Liver (tissue), 3 donors: ENCODE measurements around the gene ITPKB.

Experiments
- ATF3 ChIP-seq: IDR thresholded peaks from 2 replicates; pipeline ENCODE4 v1.6.1; 2016; ENCODE audit warnings: antibody characterized with exemption
- CTCF ChIP-seq: fragments of 150-350 bp; IDR thresholded peaks from 2 replicates; pipeline ENCODE4 v1.5.1; 2017; ENCODE audit warnings: improper control_type of control experiment, low read depth, low read length; ENCODE audit not compliant: missing input control
- JUND ChIP-seq, 2 donors: IDR thresholded peaks; 2 replicates each; pipeline ENCODE4 v1.6.1; 2016; ENCODE audit warnings: antibody characterized with exemption in 2 of 2
- REST ChIP-seq: IDR thresholded peaks from 2 replicates; pipeline ENCODE4 v1.6.1; 2016; ENCODE audit warnings: antibody characterized with exemption, mild to moderate bottlenecking
- RXRA ChIP-seq, 2 donors: IDR thresholded peaks; 2 replicates each; pipeline ENCODE4 v1.6.1; 2017 to 2018; ENCODE audit warnings: antibody characterized with exemption in 2 of 2, mild to moderate bottlenecking in 1 of 2
- TAF1 ChIP-seq: conservative IDR thresholded peaks from 2 replicates; pipeline ENCODE4 v1.6.1; 2016; ENCODE audit warnings: antibody characterized with exemption, mild to moderate bottlenecking
- donor health status: healthy.
- donor health status: healthy.

- TF ChIP-seq CTCF (no peak), JUND (IDR thresholded peaks at IDR 0.05) (no peak), TAF1 (no peak), RXRA (IDR thresholded peaks at IDR 0.05) (no peak), ATF3 (no peak), REST (no peak)
Measured at GRCh38 chr1:226785805-226786204, 46.7 kb upstream of the ITPKB start.
